GM12892 (cell line): ENCODE measurements around the gene ELAPOR1.

Source experiments
- DNase-seq: peaks from one replicate; pipeline ENCODE4 v3.0.0; 2011; ENCODE audit not compliant: insufficient read length
- FAIRE-seq: peaks from 2 replicates; lab custom pipeline; 2011; peaks lifted over from hg19 to GRCh38; lab: Jason Lieb, UNC
- POLR2A ChIP-seq: IDR thresholded peaks from 2 replicates; pipeline ENCODE4 v1.6.1; 2011; ENCODE audit warnings: low read depth, low read length, control low read depth
- POLR2AphosphoS5 ChIP-seq: IDR thresholded peaks from 2 replicates; pipeline ENCODE4 v1.6.1; 2011; ENCODE audit warnings: low read depth, low read length, control low read depth
- TAF1 ChIP-seq: IDR thresholded peaks from 2 replicates; pipeline ENCODE4 v1.6.1; 2011; ENCODE audit warnings: low read depth, mild to moderate bottlenecking, control low read depth, low read length, borderline replicate concordance

ELAPOR1 gene

GRCh38 chr1:109083923-109084322 is 30.0 kb upstream of the ELAPOR1 start:
- DNase-seq (no peak), FAIRE-seq (no peak)
- TF ChIP-seq POLR2AphosphoS5 (no peak), POLR2A (no peak), TAF1 (no peak)

- DNase-seq, result no peak
- TF ChIP-seq TAF1, result no peak
- FAIRE-seq, result no peak
These were observed 29.1 kb upstream of the ELAPOR1 start for GRCh38 chr1:109084563-109085517.

GRCh38 chr1:109089242-109090015 is 24.5 kb upstream of the ELAPOR1 start:
- FAIRE-seq, result no peak
- DNase-seq, result no peak
- TF ChIP-seq POLR2AphosphoS5, result no peak
- no peak for TF ChIP-seq POLR2A
- TF ChIP-seq TAF1, result no peak

DNA sequence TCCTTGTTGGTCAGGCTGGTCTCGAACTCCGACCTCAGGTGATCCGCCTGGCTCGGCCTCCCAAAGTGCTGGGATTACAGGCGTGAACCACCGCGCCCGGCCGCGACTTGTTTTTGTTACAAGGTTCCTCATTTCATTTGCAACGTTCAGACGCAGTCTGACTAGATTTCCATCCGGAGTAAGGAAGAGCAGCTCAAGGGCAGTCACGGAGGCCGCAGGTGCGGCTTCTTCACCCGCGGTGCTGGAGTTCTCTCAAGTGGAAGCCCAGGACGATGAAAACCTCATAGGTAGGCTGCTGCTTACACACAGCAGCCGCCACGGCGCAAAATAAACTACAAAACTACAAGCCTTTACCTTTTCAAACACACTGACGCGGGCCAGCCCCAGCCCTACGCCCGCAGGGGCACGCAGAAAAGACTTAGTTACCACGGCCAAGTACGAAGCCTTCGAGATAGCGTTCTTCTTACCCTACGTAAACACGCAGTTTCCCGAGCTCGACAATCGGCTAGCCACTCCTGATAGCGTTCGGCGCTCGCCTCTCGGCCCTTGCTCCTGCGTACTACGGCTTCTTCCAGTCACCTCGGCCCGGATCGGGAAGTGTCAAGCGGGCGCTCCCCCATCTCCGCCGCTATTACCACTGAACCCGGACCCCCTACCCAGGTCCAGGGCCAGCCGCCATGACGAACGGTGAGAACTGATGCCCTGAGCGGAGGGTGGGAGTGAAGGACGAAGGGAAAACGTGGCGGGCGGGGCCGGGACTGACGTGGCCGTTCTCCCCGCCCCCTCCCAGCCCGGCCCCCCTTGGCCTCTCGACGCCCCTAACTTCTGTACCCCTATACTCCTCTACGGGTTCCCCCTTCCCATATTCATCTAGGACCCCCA is 23.5 kb upstream of the ELAPOR1 start, which contains the start of gene TMEM167B:
TMEM167B (plus strand) TSS at position 569 of the 882 bp plus-strand sequence; CDS start at position 678, 109 bp downstream.
- FAIRE-seq (peak; percentile 77), DNase-seq (peak; percentile 68)
- TF ChIP-seq POLR2AphosphoS5 (peak; percentile 26; the same call in 1 of the 2 replicates), POLR2A (peak; percentile 51; the same call in 1 of the 2 replicates), TAF1 (peak; percentile 55; the same call in 1 of the 2 replicates)

- DNase-seq (peak; percentile 41), FAIRE-seq (no peak)
- TF ChIP-seq TAF1 (no peak), POLR2AphosphoS5 (no peak), POLR2A (no peak)
These were observed 22.7 kb upstream of the ELAPOR1 start for GRCh38 chr1:109091078-109091838.

DNA sequence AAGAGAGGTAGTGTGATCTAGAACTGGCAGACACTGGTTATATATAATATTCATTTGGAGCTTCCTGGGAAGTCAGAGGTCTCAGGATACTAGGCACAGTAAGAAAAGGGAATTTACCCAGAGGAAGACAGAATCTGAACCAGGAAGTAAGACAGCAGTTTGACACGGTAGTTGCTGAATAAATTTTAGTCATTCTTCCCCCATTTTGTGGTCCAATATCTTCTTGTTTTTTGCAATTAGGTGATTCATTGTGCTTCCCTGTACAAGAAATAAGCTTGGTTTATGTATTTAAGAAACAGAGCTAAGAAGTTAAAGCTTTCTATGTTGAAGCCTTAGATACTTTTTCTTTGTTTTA is 22.1 kb upstream of the ELAPOR1 start:
- FAIRE-seq (no peak), DNase-seq (no peak)
- no peak for TF ChIP-seq TAF1
- no peak for TF ChIP-seq POLR2AphosphoS5
- no peak for TF ChIP-seq POLR2A

DNA sequence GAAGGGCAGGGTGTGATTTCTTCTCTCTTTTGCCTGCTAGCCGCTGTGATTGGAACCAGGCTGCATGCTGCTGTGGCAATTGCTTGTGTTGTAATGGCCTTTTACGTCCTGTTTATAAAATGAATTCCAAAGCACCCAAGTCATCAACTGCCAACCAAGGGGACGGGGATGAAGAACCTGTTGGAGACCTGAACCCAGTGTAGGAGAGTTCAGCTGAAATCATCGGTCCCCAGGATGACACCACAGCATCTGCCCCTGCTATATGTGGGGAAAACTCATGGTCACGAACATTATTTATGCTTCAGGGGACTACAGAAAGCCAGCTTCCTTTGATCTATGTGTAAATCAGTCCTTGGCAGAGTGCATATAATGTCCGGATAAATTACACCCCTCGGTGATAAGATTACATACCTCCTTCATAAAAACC is 19.5 kb upstream of the ELAPOR1 start:
- TF ChIP-seq POLR2A (no peak), TAF1 (no peak), POLR2AphosphoS5 (no peak)
- DNase-seq (no peak), FAIRE-seq (no peak)

GRCh38 chr1:109094871-109095270 is 19.0 kb upstream of the ELAPOR1 start:
- no peak for FAIRE-seq
- TF ChIP-seq TAF1 (no peak), POLR2AphosphoS5 (no peak), POLR2A (no peak)

DNA sequence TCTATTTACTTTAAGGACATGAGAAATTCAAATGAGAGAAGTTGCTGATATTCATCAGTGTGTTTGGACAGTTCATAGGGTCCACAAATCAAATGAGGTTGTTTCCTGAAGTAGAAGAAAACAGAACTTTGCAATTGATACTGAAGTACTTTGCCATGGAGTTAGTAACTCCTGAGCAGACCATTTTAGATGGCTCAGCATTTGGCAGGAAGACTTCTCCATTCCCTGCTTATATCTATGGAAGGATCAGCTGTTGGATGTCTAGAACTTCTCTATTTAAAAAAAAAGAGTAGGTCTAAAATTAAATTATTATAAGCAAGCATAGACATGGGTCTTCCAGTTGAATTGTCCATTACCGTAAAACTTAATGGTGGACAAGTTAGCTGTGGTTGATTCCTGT is 18.3 kb upstream of the ELAPOR1 start:
- DNase-seq (no peak), FAIRE-seq (no peak)
- TF ChIP-seq POLR2A (no peak), POLR2AphosphoS5 (no peak), TAF1 (no peak)

More at GRCh38 chr1:109094871-109095270, 19.0 kb upstream of the ELAPOR1 start:
- no peak for DNase-seq

DNA sequence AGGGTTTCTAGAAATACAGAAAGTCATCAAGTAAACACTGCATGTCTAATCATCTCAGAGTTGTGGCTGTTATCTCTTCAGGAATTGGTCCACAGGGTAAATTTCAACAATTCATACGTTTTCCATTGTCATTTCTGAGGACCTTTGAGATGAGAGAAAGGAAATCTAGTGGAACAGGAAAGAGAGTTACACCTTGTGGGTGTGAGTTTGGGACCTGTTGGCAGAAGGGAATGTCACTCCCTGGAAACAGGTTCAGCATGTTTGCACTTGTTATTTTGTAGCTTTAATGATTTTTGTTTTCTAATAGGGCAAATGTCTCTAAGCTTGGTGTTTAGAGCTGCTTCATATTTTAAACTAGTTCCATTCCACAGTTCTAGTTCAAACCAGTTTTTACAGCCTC is 17.8 kb upstream of the ELAPOR1 start:
- TF ChIP-seq TAF1 (no peak), POLR2AphosphoS5 (no peak), POLR2A (no peak)
- no peak for DNase-seq
- no peak for FAIRE-seq

DNA sequence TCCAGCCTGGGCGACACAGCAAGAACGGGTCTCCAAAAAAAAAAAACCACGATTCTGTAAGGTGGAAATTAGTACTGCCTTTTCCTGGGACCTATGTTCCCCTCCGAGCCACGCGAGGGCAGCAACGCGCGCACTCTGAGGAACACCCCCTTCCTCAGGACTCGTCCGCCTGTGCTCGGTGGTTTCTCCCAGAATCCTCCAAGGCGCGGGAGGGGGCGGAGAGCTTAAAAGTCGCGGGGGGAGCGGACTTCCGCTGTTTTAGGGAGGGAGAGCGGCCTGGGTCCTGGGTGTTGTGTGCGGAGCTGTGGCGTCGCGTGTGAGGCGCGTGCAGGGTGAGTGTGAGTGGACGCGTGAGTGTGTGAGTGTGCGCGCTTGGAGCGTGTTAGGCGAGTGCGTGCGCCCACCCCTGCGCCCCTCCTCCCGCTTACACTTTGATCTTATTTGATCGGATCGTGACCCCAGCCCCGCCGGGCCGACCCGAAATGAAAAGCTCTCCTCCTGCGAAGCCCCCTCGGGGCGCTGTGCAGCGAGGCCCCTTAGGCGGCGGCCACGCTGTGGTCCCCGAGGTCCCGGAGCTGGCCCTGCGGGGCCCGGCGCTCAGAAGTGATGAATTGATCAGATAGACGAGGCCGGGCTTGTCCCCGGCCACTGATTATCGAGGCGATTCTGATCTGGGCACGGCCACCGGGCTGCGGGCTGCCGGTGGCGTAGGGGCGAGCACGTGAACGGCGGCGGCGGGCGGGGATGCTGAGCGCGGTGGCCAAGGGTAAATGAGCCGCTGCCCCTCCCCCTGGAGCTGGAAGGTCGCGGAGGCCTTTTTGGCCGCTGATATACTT is 13.8 kb upstream of the ELAPOR1 start:
- TF ChIP-seq POLR2AphosphoS5, result peak; percentile 100
- TF ChIP-seq POLR2A, result peak; percentile 100
- peak; percentile 95 for TF ChIP-seq TAF1
- DNase-seq (peak; percentile 92), FAIRE-seq (peak; percentile 95)
